Epithelial cell of proximal tubule (primary cell): ENCODE data around the gene APBB2. TPM values are rescaled to one million over a fixed set of nuclear protein-coding genes. Genes with fewer than 3 reads are reported as not detected.

ENCODE experiments used
- DNase-seq: peaks from one replicate; pipeline ENCODE4 v3.0.0-alpha.2; 2011; ENCODE audit warnings: low read depth
- H3K4me3 ChIP-seq: 2 replicates; pipeline ENCODE4 v1.5.1; 2011; ENCODE audit warnings: low read depth, mild to moderate bottlenecking, low read length
- total RNA-seq: library from RNA; depleted of rRNA; stranded (reverse); fragments of >200 nt; gene quantifications from 2 replicates; pipeline ENCODE4 v1.2.3, GENCODE V29; 2015
- TF ChIP-seq, protein P1 (sequence below): conservative IDR thresholded peaks from 2 replicates; pipeline ENCODE4 v1.5.1; 2012; ENCODE audit warnings: low read depth, mild to moderate bottlenecking, low read length

The APBB2 gene
- total RNA-seq, 1 donor from 2014 or later, result 27.9 TPM

DNA sequence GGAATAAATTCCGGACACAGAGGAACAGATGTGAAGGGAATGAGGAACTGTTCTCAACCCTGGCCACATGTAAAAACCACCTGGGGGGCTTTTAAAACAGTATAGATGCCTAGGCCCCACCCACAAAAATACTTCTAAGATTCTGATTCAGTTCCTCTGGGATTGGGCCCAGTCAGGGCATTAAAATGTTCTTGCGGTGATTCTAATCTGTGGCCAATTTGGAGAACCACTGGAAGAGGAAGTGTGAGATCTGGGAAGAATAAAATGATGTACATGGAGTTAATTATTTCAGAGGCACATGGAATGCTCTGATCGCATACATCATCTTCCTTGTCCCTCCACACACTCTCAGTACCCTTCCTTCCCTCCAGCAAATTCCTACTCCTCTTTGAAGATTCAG, 192.2 kb downstream of the APBB2 start:
- no peak for DNase-seq
- TF ChIP-seq, protein P1, sequence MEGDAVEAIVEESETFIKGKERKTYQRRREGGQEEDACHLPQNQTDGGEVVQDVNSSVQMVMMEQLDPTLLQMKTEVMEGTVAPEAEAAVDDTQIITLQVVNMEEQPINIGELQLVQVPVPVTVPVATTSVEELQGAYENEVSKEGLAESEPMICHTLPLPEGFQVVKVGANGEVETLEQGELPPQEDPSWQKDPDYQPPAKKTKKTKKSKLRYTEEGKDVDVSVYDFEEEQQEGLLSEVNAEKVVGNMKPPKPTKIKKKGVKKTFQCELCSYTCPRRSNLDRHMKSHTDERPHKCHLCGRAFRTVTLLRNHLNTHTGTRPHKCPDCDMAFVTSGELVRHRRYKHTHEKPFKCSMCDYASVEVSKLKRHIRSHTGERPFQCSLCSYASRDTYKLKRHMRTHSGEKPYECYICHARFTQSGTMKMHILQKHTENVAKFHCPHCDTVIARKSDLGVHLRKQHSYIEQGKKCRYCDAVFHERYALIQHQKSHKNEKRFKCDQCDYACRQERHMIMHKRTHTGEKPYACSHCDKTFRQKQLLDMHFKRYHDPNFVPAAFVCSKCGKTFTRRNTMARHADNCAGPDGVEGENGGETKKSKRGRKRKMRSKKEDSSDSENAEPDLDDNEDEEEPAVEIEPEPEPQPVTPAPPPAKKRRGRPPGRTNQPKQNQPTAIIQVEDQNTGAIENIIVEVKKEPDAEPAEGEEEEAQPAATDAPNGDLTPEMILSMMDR, result no peak
- H3K4me3 ChIP-seq, result no peak overlapping the region

DNA sequence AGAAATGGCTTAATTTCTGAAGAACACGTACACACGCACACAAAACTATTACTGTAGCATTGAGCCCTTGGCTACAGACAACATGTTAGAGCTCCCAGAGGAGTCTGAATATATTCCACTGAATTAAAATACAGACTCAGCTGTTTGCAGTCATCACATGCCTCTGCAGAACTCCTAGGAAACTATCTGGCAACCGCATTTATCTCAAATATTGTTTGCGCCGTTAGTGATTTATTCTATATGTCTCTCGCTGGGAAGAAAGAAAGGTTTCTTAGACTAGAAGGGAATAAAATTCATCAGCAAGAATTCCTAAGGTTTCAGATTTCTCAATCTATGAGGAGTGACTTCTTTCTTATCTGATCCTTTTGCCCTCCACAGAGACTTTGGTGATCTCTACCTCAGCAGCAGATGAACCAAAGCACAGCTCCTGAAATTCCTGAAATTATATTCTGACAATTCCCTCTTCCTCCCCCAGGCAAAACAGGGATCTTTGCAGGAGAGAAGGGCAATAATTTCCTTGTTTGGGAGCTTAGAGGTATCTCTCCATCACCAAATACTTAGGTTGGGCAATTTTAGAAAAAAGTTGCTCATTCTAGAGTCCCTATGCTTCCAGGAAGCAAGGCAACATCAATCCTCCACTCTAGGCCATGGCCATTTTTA, 199.2 kb downstream of the APBB2 start:
- TF ChIP-seq, protein P1, result no peak
- no peak overlapping the region for H3K4me3 ChIP-seq
- no peak for DNase-seq

DNA sequence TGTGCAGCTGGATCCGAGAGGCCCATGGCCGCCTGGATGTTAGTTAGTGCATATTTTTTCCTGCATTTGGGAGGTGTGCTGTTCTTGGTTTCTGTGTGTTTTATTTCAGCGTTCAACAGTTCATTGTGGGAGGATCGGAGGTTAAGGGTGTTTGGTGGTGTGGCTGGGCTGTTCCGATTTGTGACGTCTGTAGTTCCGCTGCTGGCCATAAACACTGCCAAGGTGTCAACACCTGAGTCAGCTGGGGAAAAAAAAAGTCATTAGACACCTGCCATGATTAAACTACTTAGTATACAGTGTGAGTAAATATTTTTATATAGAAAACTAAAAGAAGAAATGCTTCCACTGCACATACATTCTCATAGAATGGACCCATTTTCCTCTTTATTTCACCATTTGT, 200.2 kb downstream of the APBB2 start:
- DNase-seq, result no peak
- TF ChIP-seq, protein P1, result no peak

DNA sequence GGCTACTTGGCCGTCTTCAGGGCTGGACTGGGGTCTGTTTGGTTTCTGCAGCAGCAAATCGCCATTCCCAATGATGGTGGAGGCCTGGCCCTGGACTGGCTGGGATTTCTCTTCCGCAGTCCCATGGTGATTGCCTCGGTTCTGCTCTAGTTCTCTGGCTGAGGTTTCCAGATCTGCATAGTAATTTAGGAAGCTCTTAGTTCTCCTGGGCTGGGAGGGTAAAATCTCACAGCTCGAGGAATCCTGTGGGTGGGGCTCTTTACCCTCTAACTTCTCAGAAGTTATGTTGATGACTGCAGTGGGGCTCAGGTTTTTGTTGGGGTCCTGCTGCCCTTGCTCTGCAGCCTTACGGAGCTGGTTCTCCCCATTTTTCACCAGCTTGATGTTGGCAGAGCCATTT, 200.6 kb downstream of the APBB2 start:
- TF ChIP-seq, protein P1, result no peak
- no peak for DNase-seq
- no peak overlapping the region for H3K4me3 ChIP-seq

More for the DNA sequence above, 200.2 kb downstream of the APBB2 start:
- no peak overlapping the region for H3K4me3 ChIP-seq

DNA sequence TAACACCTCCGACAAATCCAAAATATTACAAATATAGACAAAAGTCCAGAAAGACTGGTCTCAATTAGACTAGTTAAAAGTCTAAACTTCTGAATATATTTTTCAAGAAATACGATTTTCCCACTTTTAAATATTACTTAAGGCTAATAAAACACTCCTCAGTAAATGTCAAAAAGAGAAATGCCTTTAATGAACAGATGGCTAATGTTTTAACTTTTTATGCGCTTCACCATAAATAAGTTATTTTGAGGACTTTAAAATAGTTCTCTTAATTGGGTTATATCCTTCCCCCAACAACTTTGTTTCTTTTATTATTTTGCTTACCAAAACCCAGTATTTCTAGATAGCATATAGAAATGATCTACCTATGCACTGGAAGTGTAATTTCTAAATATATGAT, 201.4 kb downstream of the APBB2 start:
- TF ChIP-seq, protein P1, result no peak
- no peak for DNase-seq
- H3K4me3 ChIP-seq, result no peak overlapping the region

DNA sequence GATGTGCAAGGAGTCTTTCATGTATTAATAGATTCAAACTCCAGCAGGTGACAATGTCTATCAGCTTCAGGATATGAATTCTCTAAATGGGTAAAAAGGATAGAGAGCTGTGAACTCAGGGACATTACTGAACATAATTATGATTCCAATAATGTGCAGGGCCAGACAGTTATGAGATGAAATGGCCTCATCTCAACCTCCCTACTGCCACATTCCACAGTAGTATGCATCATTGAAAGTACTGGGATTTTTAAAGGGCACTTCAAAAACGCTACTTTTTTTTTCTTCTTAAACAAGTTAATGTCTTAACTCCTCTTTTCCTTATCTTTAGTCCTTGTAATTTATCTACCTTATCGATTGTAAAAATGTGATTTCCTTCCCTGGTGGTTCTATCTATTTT, 202.0 kb downstream of the APBB2 start:
- H3K4me3 ChIP-seq, result no peak overlapping the region
- TF ChIP-seq, protein P1, result no peak
- no peak for DNase-seq

DNA sequence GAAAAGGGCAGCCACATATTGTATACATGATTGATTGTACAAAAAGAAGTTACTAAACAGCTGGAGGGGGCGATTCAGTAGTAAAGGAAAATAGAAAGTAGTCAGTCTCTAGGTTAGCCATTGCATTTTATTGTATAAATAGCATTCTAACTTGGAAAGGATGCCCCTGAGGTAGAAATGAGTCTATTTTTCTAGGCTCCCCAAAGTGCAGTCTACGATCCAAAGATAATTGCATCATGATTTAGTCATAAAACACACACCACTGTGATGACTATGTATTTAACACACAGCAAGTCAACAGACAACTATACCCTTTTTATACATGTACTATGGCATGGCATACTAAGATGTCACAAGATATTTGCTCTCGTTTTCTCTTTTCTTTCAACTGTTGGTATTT, 204.9 kb downstream of the APBB2 start:
- DNase-seq, result no peak
- TF ChIP-seq, protein P1, result no peak
- no peak overlapping the region for H3K4me3 ChIP-seq
